HG02642 (cell line): Measurements from ENCODE around the gene SHROOM2.
"Not testable (repeated sequence)": the region's sequence is repeated elsewhere in the genome, so short reads cannot be mapped to it uniquely, and the experiment has no call there.

Source experiments
- ATAC-seq: cut with Tn5 transposase; IDR thresholded peaks from one replicate; pipeline ENCODE4 v1.9.1; 2021; ENCODE audit warnings: mild to moderate bottlenecking; ENCODE audit not compliant: unreplicated experiment, poor library complexity

The SHROOM2 gene

GRCh38 chrX:9784332-9784731, 1.9 kb upstream of the SHROOM2 start:
- no peak for ATAC-seq

- ATAC-seq = no peak
Measured at GRCh38 chrX:9785254-9785943, 830 bp upstream of the SHROOM2 start.

DNA sequence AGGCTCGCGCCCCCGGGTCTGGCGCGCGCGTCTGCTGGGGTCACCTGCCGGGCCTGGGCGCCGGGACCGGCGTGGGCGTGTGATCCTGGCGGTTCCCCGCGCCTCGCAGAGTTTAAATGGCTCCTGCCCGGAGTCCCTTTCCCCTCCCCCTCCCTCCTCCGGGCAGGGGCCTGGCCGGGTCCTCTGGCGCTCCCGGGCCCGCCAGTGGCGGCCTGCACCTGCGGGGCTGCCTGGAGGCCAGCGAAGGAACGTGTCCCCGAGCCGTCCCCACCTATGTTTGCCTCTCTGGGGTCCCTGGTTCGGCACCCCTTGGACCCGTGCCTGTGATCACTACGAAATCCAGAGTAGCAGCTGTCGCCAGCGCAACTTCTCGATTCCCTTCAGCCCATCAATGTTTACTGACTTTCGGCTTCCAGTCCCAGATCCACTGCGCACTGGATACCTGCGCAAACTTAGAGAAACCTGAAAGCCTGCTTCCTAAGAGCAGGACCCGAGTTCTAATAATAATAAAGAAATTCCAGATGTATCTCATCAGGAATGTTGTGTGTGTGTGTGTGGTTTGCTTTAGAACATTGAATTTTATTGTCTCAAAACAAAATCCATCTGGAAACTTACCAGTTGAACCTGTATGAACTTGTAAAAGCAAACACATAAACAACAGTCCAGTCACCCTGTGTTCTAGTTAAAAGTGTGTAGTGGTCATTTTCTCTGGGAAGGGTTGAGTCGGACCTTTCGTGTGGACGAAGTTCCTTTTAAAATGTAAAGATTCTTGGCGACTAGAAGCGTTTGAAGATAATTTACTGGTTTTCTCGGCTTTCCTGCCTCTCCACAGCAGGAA, 788 bp downstream of the SHROOM2 start:
- no peak for ATAC-seq

DNA sequence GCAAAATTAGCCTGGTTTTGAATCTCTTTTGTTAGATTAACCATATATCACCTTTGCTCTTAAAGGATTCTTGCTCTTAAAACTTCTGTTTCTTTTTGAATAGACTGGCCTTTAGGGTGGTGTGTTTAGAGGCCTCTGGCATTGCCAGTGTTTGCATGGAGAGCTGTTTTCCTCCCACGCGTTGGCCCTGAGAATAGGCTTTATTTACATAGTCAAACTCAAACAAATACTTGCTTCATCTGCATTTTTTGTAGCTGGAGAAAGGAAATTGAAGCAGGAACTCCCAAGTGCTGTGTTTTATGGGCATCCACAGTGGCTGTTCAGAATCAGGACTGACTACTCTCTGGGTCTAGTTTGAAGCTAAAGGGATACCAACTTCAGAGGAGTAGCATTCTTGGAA, 2.7 kb downstream of the SHROOM2 start:
- no peak for ATAC-seq

DNA sequence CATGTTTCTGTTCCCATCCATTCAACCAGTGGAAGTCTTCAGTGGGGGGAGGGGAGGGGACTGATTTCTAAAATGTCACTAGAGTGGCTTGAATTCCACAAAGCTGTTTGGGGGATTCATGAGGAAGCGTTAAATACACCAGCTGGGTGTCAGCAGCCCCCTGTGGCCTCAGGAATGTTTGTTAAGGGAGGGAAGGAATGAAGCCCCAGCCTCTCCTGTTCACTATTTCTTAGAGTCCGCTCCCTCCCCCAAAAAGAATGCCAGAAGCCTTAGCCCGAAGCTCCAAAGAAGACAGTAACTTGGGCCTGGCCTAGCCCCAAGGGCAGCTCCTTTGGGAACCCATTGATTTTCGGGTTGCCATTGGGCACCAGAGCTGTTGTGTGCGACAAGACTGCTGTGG, 3.3 kb downstream of the SHROOM2 start:
- no peak for ATAC-seq

GRCh38 chrX:9790866-9791265, 4.6 kb downstream of the SHROOM2 start:
- ATAC-seq = no peak

GRCh38 chrX:9794495-9794894, 8.3 kb downstream of the SHROOM2 start:
- no peak for ATAC-seq

DNA sequence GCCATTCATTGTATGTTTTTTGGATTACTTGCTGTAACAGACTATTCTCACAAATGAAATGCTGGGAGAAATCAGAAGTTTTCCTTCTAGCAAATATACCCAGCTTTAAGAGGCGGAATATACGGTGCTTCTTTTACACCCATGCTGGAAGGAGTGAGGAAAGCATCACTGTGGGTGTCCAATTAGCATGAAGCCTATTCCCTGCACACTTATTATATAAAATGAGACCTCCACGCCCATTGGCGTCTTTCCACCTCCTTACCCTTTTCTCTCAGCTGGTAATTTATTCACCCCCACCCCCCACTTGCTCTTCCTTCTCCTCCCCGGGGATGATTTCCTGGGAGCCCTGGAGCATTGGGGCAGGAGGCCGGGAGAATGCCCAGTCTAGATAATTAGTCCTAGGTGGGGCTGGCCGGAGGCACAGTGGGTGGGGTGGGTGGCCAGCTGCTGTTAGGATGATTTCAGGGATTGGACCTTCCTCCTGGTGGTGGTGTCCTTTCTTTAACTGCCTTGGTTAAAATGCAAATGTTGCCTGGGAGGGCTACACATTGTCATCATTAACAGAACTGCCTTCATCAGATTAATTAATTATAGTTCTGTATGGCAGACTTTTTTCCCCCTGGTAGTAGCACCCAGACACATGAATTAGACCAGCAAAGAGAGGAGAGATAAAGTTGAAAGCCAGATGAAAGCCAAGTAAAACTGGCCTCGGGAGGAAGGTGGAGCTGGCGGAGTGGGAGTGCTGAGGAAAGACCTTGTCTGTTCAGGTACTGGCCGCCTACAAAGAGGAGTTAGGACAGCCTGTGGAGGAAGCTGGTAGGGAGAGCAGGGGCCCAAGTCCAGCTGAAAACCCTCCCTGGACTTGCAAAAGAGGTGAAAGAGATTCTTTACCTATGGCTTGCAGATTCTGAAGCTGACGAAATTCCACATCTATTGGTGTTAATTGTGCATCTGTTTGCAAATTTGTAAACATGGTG, 11.4 kb downstream of the SHROOM2 start:
- no peak for ATAC-seq

- ATAC-seq = no peak
Measured at GRCh38 chrX:9802737-9803136, 16.5 kb downstream of the SHROOM2 start.

GRCh38 chrX:9804444-9804843, 18.2 kb downstream of the SHROOM2 start:
- ATAC-seq = no peak

DNA sequence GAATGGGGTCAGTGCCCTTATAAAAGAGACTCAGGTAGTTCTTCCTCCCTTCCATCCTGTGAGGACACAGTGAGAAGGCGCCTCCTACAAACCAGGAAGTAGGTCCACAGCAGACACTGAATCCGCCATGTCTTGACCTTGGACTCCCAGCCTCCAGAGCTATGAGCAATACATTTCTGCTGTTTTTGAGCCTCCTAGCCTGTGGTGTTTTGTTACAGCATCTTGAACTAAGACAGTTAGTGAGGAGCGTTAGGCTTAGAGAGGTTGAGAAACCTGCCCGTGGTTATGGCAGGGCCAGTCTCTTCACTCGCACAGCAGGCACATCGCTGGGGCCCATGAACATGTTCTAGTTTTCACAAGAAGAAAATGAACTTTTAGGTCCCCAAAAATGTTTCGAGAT, 19.7 kb downstream of the SHROOM2 start:
- no peak for ATAC-seq

GRCh38 chrX:9807355-9808182, 21.3 kb downstream of the SHROOM2 start:
- no peak for ATAC-seq

DNA sequence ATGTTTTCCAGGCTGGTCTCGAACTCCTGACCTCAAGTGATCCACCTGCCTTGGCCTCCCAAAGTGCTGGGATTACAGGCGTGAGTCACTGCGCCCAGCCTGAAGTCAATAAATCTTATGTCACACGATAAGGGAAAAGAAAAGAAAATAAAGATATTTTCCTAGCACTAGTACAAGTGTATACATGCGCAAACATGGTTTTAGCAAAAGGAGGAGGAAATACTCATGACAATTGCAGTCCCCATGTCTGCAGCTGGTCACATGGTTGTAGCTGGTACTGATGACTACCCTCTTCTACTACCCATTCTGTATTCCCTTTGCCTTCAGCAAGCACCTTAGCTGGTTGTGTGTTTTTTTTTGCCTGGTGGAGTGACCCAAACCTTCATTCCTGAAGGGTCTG, 23.6 kb downstream of the SHROOM2 start:
- not testable (repeated sequence) for ATAC-seq

GRCh38 chrX:9811086-9811485, 24.9 kb downstream of the SHROOM2 start:
- not testable (repeated sequence) for ATAC-seq

- ATAC-seq = no peak
Measured at GRCh38 chrX:9816084-9816700, 30.0 kb downstream of the SHROOM2 start.

DNA sequence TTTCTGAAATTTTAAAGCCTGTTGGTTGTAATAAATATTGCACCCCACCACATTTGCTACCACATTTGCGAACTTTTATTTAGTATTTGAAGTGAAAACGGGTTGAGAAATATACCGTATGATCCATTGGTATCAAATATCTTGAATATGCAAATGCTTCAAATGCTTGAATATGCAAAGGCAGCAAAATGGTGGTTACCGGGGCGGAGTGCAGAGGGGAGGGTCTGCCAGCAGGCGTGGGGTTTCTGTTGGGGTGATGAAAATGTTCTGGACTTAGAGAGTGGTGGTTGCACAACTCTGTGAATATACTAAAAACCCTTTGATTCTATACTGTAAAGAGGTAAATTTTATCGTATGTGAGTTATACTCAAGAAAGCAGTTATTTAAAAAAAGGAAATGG, 35.3 kb downstream of the SHROOM2 start:
- no peak for ATAC-seq

DNA sequence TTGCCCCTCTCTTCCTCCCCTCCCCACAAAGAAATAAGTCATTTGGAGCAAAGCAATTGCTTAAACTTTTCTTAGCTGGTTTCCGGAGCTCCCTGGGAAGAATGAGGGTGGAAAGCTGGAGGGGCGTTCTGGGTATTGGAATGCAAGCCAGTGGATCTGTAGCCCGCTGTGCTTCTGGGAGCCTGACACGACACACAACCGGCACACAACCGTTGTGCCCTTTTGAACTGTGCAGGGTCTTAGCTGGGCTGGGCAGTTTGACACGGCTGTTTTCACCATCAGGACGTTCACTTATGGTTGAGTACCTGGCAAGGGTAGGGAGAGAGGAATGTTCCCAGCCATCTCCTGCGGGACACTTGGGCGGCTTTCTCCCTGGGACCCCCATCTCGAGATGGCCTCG, 38.3 kb downstream of the SHROOM2 start:
- no peak for ATAC-seq

- ATAC-seq = no peak
Measured at GRCh38 chrX:9825129-9825790, 39.0 kb downstream of the SHROOM2 start.

DNA sequence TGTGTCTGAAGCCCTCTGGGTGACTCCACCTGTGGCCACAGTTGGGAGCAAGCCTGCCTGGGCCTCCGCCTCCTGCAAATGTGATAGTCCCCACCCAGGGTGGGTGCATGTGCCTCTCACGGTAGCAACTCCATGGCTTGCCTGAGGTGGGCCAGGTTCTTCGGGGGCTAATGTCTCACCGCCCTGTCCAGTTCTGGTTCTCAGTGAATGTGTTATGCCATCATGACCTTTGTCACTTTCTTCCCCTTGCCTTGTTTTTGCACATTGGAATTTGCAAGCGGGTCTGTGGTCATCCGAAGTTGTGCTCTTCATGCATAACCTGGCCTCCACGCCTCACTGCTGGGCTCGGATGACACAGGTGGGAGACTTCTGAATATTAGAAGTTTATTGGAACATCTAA, 39.7 kb downstream of the SHROOM2 start:
- no peak for ATAC-seq
